A673 (cell line): ENCODE data around the gene ENTPD6. TPM values are rescaled to one million over a fixed set of nuclear protein-coding genes. Genes with fewer than 3 reads are reported as not detected.

Experiments
- BruUV-seq: library from RNA; stranded (reverse); fragments of 400-500 nt; replicated peaks from 2 replicates; lab custom pipeline; 2021; lab: Mats Ljungman, UMichigan
- CTCF ChIA-PET: fragments of 300-600 bp; sonication (Branson Sonifier 250); formaldehyde crosslinking; loops from one replicate; lab custom pipeline; 2022; ENCODE audit warnings: antibody characterized with exemption; lab: Charles Lee
- POLR2A ChIA-PET: fragments of 300-600 bp; sonication (Branson Sonifier 250); formaldehyde crosslinking; loops from one replicate; lab custom pipeline; 2022; ENCODE audit warnings: antibody characterized with exemption; ENCODE audit not compliant: low non-redundant PET; lab: Charles Lee
- DNase-seq: peaks from one replicate; pipeline ENCODE4 v3.0.0-alpha.2; 2015; ENCODE audit warnings: low spot score
- H3K27ac ChIP-seq: fragments of 200-600 bp; sonication (generic); 2 replicates; pipeline ENCODE4 v1.5.1; 2016; ENCODE audit warnings: mixed run types, low read depth, mild to moderate bottlenecking, mixed read lengths, antibody characterized with exemption, low read length; ENCODE audit not compliant: poor library complexity, severe bottlenecking
- H3K27me3 ChIP-seq: fragments of 200-600 bp; sonication (generic); replicated peaks from 2 replicates; pipeline ENCODE4 v1.6.1; 2017; ENCODE audit warnings: mixed run types, low read depth, mild to moderate bottlenecking, mixed read lengths, antibody characterized with exemption, low read length; ENCODE audit not compliant: insufficient read depth, poor library complexity
- H3K36me3 ChIP-seq: fragments of 200-600 bp; sonication (generic); 2 replicates; pipeline ENCODE4 v1.6.1; 2016; ENCODE audit warnings: mixed run types, mild to moderate bottlenecking, mixed read lengths, antibody characterized with exemption, low read length; ENCODE audit not compliant: insufficient read depth, poor library complexity, severe bottlenecking
- H3K4me1 ChIP-seq: fragments of 200-600 bp; sonication (generic); 2 replicates; pipeline ENCODE4 v1.6.1; 2017; ENCODE audit warnings: mixed run types, mild to moderate bottlenecking, mixed read lengths, antibody characterized with exemption, low read length; ENCODE audit not compliant: insufficient read depth, poor library complexity, severe bottlenecking
- H3K4me3 ChIP-seq: fragments of 200-600 bp; sonication (generic); 2 replicates; pipeline ENCODE4 v1.5.1; 2016; ENCODE audit warnings: low read depth, mixed run types, mild to moderate bottlenecking, mixed read lengths, low read length; ENCODE audit not compliant: poor library complexity, severe bottlenecking
- H3K9me3 ChIP-seq: fragments of 200-600 bp; sonication (generic); 2 replicates; pipeline ENCODE4 v1.6.1; 2016; ENCODE audit warnings: mixed run types, low read depth, mild to moderate bottlenecking, mixed read lengths, antibody characterized with exemption, low read length; ENCODE audit not compliant: poor library complexity, severe bottlenecking
- CTCF ChIP-seq: fragments of 300-800, 200-600 bp; sonication (generic); conservative IDR thresholded peaks from 2 replicates; pipeline ENCODE4 v1.5.1; 2017; ENCODE audit warnings: low read depth, mild to moderate bottlenecking, antibody characterized with exemption, low read length, moderate library complexity, mixed read lengths
- EZH2 ChIP-seq: fragments of 200-600 bp; sonication (generic); IDR thresholded peaks from 2 replicates; pipeline ENCODE4 v1.6.1; 2017; ENCODE audit warnings: borderline replicate concordance, low read depth, mild to moderate bottlenecking, mixed read lengths, antibody characterized with exemption, low read length; ENCODE audit not compliant: poor library complexity, severe bottlenecking
- intact Hi-C: fragments of 100-400 bp; cut with micrococcal nuclease; formaldehyde crosslinking; loops from one replicate; pipeline ENCODE4 v1.10.0; 2022; ENCODE audit not compliant: unreplicated experiment
- total RNA-seq: library from RNA; stranded (reverse); gene quantifications from 2 replicates; pipeline ENCODE4 v1.2.3, GENCODE V29; 2021

The ENTPD6 gene
- total RNA-seq, 1 experiment from 2014 or later, result 50.2 TPM

- intact Hi-C loops, result no loop called here
Observed at GRCh38 chr20:25236450-25237304, 41.2 kb downstream of the ENTPD6 start.

GRCh38 chr20:25237610-25238318 is 42.3 kb downstream of the ENTPD6 start:
- no peaks in the 10 kb centered on the region for H3K27me3 ChIP-seq
- intact Hi-C loops, result no loop called here
- DNase-seq, result peak; percentile 87
- H3K4me3 ChIP-seq, result no peak overlapping the region
- H3K27ac ChIP-seq, result peak overlapping the region; percentile 86
- ChIA-PET CTCF (no interaction called here), POLR2A (no interaction called here)
- H3K4me1 ChIP-seq, result peaks cover 17% of the 10 kb centered on the region
- TF ChIP-seq EZH2 (no peak), CTCF (no peak)
- H3K9me3 ChIP-seq, result no peaks in the 10 kb centered on the region
- BruUV-seq, result TSS peak; percentile 84
- no peaks in the 10 kb centered on the region for H3K36me3 ChIP-seq

More at GRCh38 chr20:25236450-25237304, 41.2 kb downstream of the ENTPD6 start:
- Histone ChIP-seq H3K4me3 (no peak overlapping the region), H3K9me3 (no peaks in the 10 kb centered on the region), H3K36me3 (no peaks in the 10 kb centered on the region), H3K27me3 (no peaks in the 10 kb centered on the region), H3K4me1 (peaks cover 17% of the 10 kb centered on the region), H3K27ac (no peak overlapping the region)
- POLR2A ChIA-PET, result no interaction called here
- no TSS peak for BruUV-seq
- CTCF ChIA-PET, result no interaction called here
- DNase-seq, result no peak
- no peak for TF ChIP-seq EZH2
- no peak for TF ChIP-seq CTCF

- peak overlapping the region; percentile 86 for H3K27ac ChIP-seq
Observed at GRCh38 chr20:25238319-25239037, 43.0 kb downstream of the ENTPD6 start.

More at GRCh38 chr20:25238319-25239037, 43.0 kb downstream of the ENTPD6 start:
- ChIA-PET POLR2A (no interaction called here), CTCF (no interaction called here)
- intact Hi-C loops, result no loop called here
- TF ChIP-seq EZH2, result no peak
- Histone ChIP-seq H3K36me3 (no peaks in the 10 kb centered on the region), H3K9me3 (no peaks in the 10 kb centered on the region), H3K27me3 (no peaks in the 10 kb centered on the region), H3K4me3 (no peak overlapping the region), H3K4me1 (peaks cover 17% of the 10 kb centered on the region)
- TSS peak; percentile 95 for BruUV-seq
- DNase-seq, result no peak
